Spleen (tissue), 7 donors: ENCODE results near the gene MAN1C1.

Experiments used
- CTCF ChIP-seq, 11 experiments: fragments of 200-600 bp in 7 of 11; fragments of 450-650 bp in 4 of 11; sonication (generic) in 4 of 11; IDR thresholded peaks in 8 of 11; conservative IDR thresholded peaks in 3 of 11; 1 replicate in 7 of 11; 2 replicates in 4 of 11; pipeline versions ENCODE4 v1.4.0 to v1.8.0; 2016 to 2021; ENCODE audit warnings: antibody characterized with exemption in 11 of 11, inconsistent platforms in 4 of 11, mild to moderate bottlenecking in 1 of 11
- POLR2A ChIP-seq, 3 donors: fragments of 450-650 bp; IDR thresholded peaks; one replicate each; pipeline ENCODE4 v1.5.1; 2017; ENCODE audit warnings: antibody characterized with exemption in 3 of 3, mild to moderate bottlenecking in 1 of 3
- POLR2AphosphoS5 ChIP-seq, 3 donors: sonication (generic); formaldehyde crosslinking; IDR thresholded peaks; one replicate each; pipeline ENCODE4 v1.5.1; 2017; ENCODE audit warnings: antibody characterized with exemption in 3 of 3
- donor health status: DM: no; HTN: no; CAD: no; lungs with moderate emphysema.
- donor health status: DM: no; HTN: no; CAD: no.
- donor health status: DM: no; HTN: no; CAD: no.

- no peak for TF ChIP-seq CTCF (IDR thresholded peaks at IDR 0.05 in 8 of 11, conservative IDR thresholded peaks at IDR 0.05 in 3 of 11)
- TF ChIP-seq POLR2AphosphoS5 (IDR thresholded peaks at IDR 0.05): no peak
- no peak for TF ChIP-seq POLR2A (IDR thresholded peaks at IDR 0.05)
These were observed 173.9 kb downstream of the MAN1C1 start for GRCh38 chr1:25790472-25790871.
